ENCODE results near the gene HMCES.

DNA sequence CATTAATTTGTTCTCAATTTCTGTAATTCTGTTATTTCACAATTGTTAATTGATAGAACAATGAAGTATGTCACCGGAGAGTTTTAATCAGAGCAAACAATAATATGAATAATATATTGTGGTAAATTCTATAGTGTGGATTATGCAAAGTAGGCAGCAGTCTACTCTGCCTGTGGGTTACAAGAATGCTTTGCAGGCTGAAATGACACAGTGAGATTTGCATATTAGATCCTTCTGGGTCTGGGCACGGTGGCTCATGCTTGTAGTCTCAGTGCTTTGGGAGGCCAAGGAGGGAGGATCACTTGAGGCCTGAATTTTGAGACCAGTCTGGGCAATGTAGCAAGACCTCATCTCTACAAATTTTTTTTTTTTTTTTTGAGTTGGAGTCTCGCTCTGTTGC, 16.8 kb upstream of the HMCES start:
- TF ChIP-seq POLR2AphosphoS5 (IDR thresholded peaks at IDR 0.05; ENCODE audit: low read depth, low read length) (no peak), POLR2A (IDR thresholded peaks at IDR 0.05; ENCODE audit: low read depth, low read length) (no peak)
